Measurements from ENCODE around the gene RAB3A. TPM values are rescaled to one million over a fixed set of nuclear protein-coding genes. Genes with fewer than 3 reads are reported as not detected.

Gene RAB3A
- total and polyA plus RNA-seq, 2 donors (not counting 3 experiments of a cell fraction or from before 2014, with no cell fraction given), result 0.88 to 0.90 TPM

DNA sequence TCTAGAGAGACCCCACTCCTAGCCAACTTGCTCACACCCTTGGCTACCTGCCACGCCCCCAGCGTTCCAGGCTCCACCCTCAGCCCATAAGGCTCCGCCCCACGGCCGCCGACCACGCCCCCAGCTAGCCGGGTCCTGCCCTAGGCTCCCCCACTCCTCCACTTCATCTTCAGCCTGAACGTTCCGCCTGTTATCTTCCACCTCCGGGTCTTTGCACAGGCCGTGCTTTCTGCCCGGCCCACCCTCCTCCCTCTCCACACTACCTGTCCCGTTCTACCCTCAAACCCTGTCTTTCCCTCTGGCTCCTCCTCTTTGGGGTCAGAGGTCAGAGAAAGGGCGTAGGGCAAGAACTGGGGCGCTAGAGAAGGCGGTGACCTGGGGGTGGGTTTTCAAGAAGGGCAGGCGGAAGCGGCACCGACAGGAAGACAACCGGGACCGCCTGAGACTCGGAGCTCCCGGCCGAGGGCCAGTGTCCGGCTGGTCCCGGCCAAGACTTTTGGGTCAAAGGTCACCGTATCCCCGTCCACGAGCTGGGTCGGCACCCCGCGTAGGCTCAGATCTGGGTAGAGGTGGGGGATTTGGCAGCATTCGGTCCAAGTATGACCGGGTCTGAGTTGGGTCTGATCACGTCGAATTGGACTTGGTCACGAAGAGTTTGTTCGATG lies 20.1 kb upstream of the RAB3A start:
- intact Hi-C loops (cut with micrococcal nuclease), result no loop called here
- dilution Hi-C loops (cut with MboI; ENCODE audit: extremely low pct_ligation_motif_present, low sequenced_read_pairs), result no loop called here

More for the DNA sequence above, 20.1 kb upstream of the RAB3A start:
- H2AFZ ChIP-seq (ENCODE audit: low read depth, low read length), result peak overlapping the region; percentile 73
- no peaks in the 10 kb centered on the region for H4K20me1 ChIP-seq (replicated peaks; ENCODE audit: control insufficient read depth, extremely low read depth, insufficient read depth, low read length)
- peaks cover 9% of the 10 kb centered on the region for H3K4me1 ChIP-seq (ENCODE audit: control insufficient read depth, extremely low read depth, insufficient read depth, low read length)
- no TSS peak for BruUV-seq (replicated peaks)
- H3K36me3 ChIP-seq (ENCODE audit: control insufficient read depth in 2 of 2, extremely low read depth in 1 of 2, insufficient read depth in 2 of 2, low read length in 2 of 2), result no peaks in the 10 kb centered on the region
- ChIA-PET CTCF (interaction anchor here (0.6 to 3.9 kb wide), 11 partner anchors 10 to 111 kb away, joined by 3 to 27 read pairs (median 4); no protein-coding TSS in a partner anchor), POLR2A (interaction anchor here (0.9 to 1.2 kb wide), 4 partner anchors 16 to 162 kb away, joined by 3 to 6 read pairs (median 4); partner anchors contain the start of genes GDF15 and JUND)
- no peak overlapping the region for H3K27ac ChIP-seq (ENCODE audit: insufficient read depth, low read depth, low read length)
- FAIRE-seq (no peak), DNase-seq (ENCODE audit: low read depth, low spot score) (peak; percentile 18)
- H3K4me3 ChIP-seq (replicated peaks in 1 of 3; ENCODE audit: insufficient read depth in 1 of 3, low read depth in 1 of 3, low read length in 3 of 3), result peak overlapping the region in 2 of 3 experiments; percentile 16 to 24
- no peak for TF ChIP-seq GATA2 (IDR thresholded peaks at IDR 0.05; ENCODE audit: insufficient read depth, insufficient read length, low read depth, low read length)
- TF ChIP-seq MAX (IDR thresholded peaks at IDR 0.05; ENCODE audit: insufficient read depth, insufficient read length), result no peak
- no peak for TF ChIP-seq CTCF (IDR thresholded peaks at IDR 0.05; ENCODE audit: extremely low read depth in 1 of 2, insufficient read depth in 1 of 2, low read depth in 1 of 2, low read length in 2 of 2)
- no peak for TF ChIP-seq POLR2A (IDR thresholded peaks at IDR 0.05; ENCODE audit: low read depth, low read length)
- no peak for TF ChIP-seq JUN (IDR thresholded peaks at IDR 0.05; ENCODE audit: borderline replicate concordance, insufficient read depth, insufficient read length, low read depth)
- TF ChIP-seq FOS (IDR thresholded peaks at IDR 0.05; ENCODE audit: borderline replicate concordance, insufficient read depth, low read length), result no peak
- no peak for TF ChIP-seq MYC (IDR thresholded peaks at IDR 0.05; ENCODE audit: low read depth, low read length)
- no peak for TF ChIP-seq EZH2 (IDR thresholded peaks at IDR 0.05; ENCODE audit: borderline replicate concordance, low read depth, low read length, severe bottlenecking)
- no peak for TF ChIP-seq POLR2AphosphoS5 (IDR thresholded peaks at IDR 0.05; ENCODE audit: insufficient read depth, low read depth, low read length)
- peaks cover 5% of the 10 kb centered on the region in 2 experiments for H3K27me3 ChIP-seq (ENCODE audit: control insufficient read depth in 2 of 2, insufficient read depth in 2 of 2, low read length in 2 of 2)
- H3K79me2 ChIP-seq (ENCODE audit: control insufficient read depth, insufficient read depth, low read length), result no peaks in the 10 kb centered on the region
- H3K9ac ChIP-seq (replicated peaks; ENCODE audit: extremely low read depth, insufficient read depth, low read length), result no peak overlapping the region
- H3K9me1 ChIP-seq (replicated peaks; ENCODE audit: control insufficient read depth, extremely low read depth, insufficient read depth, low read length), result no peaks in the 10 kb centered on the region
- no peaks in the 10 kb centered on the region for H3K9me3 ChIP-seq (replicated peaks; ENCODE audit: control insufficient read depth, insufficient read depth, low read length)
- H3K4me2 ChIP-seq (ENCODE audit: insufficient read depth, low read length), result peak overlapping the region; percentile 50
